GM18499 (cell line): ENCODE measurements around the gene EFHC2.
"Not testable (repeated sequence)": the region's sequence is repeated elsewhere in the genome, so short reads cannot be mapped to it uniquely, and the experiment has no call there.

Source experiments
- ATAC-seq: cut with Tn5 transposase; IDR thresholded peaks from one replicate; pipeline ENCODE4 v1.9.1; 2021; ENCODE audit warnings: moderate number of reproducible peaks; ENCODE audit not compliant: insufficient read depth, unreplicated experiment

Gene EFHC2

GRCh38 chrX:44239036-44239435, 104.4 kb downstream of the EFHC2 start:
- no peak for ATAC-seq

- ATAC-seq, result no peak
These were observed 107.9 kb downstream of the EFHC2 start for GRCh38 chrX:44235534-44235933.

GRCh38 chrX:44234541-44234940, 108.9 kb downstream of the EFHC2 start:
- no peak for ATAC-seq

- ATAC-seq, result no peak
These were observed 109.4 kb downstream of the EFHC2 start for GRCh38 chrX:44234116-44234515.

GRCh38 chrX:44232081-44232480, 111.4 kb downstream of the EFHC2 start:
- no peak for ATAC-seq

- no peak for ATAC-seq
These were observed 114.9 kb downstream of the EFHC2 start for GRCh38 chrX:44228621-44229020.

- ATAC-seq, result no peak
These were observed 115.5 kb downstream of the EFHC2 start for GRCh38 chrX:44227991-44228390.

- ATAC-seq, result no peak
These were observed 117.8 kb downstream of the EFHC2 start for GRCh38 chrX:44225667-44226066.

- no peak for ATAC-seq
These were observed 118.7 kb downstream of the EFHC2 start for GRCh38 chrX:44224760-44225159.

- no peak for ATAC-seq
These were observed 120.3 kb downstream of the EFHC2 start for GRCh38 chrX:44223150-44223549.

GRCh38 chrX:44218465-44218864, 125.0 kb downstream of the EFHC2 start:
- no peak for ATAC-seq

- no peak for ATAC-seq
These were observed 127.3 kb downstream of the EFHC2 start for GRCh38 chrX:44216171-44216570.

GRCh38 chrX:44203791-44204190, 139.7 kb downstream of the EFHC2 start:
- ATAC-seq, result no peak

- ATAC-seq, result no peak
These were observed 140.9 kb downstream of the EFHC2 start for GRCh38 chrX:44202596-44202995.

- ATAC-seq, result no peak
These were observed 154.4 kb downstream of the EFHC2 start for GRCh38 chrX:44189116-44189515.

- not testable (repeated sequence) for ATAC-seq
These were observed 155.6 kb downstream of the EFHC2 start for GRCh38 chrX:44187915-44188314.

GRCh38 chrX:44183329-44183728, 160.1 kb downstream of the EFHC2 start:
- ATAC-seq, result no peak

- no peak for ATAC-seq
These were observed 165.0 kb downstream of the EFHC2 start for GRCh38 chrX:44178274-44179053.

- no peak for ATAC-seq
These were observed 168.0 kb downstream of the EFHC2 start for GRCh38 chrX:44175455-44175854.

- no peak for ATAC-seq
These were observed 169.4 kb downstream of the EFHC2 start for GRCh38 chrX:44174061-44174460.

GRCh38 chrX:44173219-44173618, 170.3 kb downstream of the EFHC2 start:
- no peak for ATAC-seq

GRCh38 chrX:44167116-44167515, 176.4 kb downstream of the EFHC2 start:
- no peak for ATAC-seq
